22Rv1 (cell line): Measurements from ENCODE around the gene OR51B4.

Source experiments
- H3K27ac ChIP-seq: fragments of 450-650 bp; 2 replicates; pipeline ENCODE4 v1.5.1; 2017
- ZFX ChIP-seq: fragments of 450-650 bp; IDR thresholded peaks from 2 replicates; pipeline ENCODE4 v1.6.1; 2017; ENCODE audit warnings: antibody characterized with exemption, borderline replicate concordance
- TF ChIP-seq, protein P1 (sequence below): fragments of 450-650 bp; IDR thresholded peaks from 2 replicates; pipeline ENCODE4 v1.5.1; 2017; ENCODE audit warnings: mild to moderate bottlenecking

The OR51B4 gene

DNA sequence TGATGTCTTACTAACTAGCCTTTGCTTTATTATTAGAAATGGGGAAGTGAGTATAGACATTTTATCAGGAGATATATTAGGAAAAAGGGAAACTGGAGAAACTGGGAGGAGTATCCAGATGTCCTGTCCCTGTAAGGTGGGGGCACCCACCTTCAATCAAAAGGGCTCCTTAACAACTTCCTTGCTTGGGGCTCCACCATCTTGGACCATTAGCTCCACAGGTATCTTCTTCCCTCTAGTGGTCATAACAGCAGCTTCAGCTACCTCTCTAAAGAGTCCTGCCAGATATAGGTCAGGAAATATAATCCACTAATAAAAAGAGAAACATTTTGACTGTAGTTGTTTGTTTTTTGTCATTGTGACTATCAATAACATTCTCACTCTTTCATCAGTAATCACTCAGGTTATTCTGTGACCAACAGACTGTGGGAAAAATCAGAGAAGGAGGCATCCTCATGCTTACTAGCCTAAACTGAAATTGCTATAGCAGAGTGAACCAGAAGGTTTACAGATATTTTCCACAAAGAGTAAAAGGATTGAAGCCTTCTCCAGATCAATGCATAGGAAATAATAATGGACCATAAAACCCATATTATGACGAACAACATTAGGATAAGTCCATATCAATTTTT lies 10.4 kb downstream of the OR51B4 start:
- TF ChIP-seq, protein P1, sequence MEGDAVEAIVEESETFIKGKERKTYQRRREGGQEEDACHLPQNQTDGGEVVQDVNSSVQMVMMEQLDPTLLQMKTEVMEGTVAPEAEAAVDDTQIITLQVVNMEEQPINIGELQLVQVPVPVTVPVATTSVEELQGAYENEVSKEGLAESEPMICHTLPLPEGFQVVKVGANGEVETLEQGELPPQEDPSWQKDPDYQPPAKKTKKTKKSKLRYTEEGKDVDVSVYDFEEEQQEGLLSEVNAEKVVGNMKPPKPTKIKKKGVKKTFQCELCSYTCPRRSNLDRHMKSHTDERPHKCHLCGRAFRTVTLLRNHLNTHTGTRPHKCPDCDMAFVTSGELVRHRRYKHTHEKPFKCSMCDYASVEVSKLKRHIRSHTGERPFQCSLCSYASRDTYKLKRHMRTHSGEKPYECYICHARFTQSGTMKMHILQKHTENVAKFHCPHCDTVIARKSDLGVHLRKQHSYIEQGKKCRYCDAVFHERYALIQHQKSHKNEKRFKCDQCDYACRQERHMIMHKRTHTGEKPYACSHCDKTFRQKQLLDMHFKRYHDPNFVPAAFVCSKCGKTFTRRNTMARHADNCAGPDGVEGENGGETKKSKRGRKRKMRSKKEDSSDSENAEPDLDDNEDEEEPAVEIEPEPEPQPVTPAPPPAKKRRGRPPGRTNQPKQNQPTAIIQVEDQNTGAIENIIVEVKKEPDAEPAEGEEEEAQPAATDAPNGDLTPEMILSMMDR = peak; percentile 63
- no peak for TF ChIP-seq ZFX
- H3K27ac ChIP-seq = no peak overlapping the region

DNA sequence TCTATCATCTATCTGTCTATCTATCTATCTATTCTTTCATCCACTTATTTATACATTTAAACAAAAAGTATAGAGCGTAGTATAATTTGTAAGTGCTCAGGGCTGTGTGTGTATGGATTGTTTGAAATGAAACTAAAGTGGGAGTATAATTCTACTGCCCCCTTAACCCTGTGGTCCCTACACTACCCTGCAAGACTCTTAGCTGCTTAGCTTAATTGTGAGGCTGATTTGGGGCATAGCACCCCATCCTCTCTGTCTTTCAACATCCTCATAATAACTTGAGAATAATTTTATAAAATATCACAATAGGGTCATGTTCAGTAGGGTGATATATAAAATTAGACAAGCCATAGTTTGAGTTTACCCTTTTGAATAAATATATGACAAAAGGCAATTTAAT lies 11.6 kb downstream of the OR51B4 start:
- H3K27ac ChIP-seq = no peak overlapping the region
- TF ChIP-seq, protein P1 = no peak
- TF ChIP-seq ZFX = no peak

DNA sequence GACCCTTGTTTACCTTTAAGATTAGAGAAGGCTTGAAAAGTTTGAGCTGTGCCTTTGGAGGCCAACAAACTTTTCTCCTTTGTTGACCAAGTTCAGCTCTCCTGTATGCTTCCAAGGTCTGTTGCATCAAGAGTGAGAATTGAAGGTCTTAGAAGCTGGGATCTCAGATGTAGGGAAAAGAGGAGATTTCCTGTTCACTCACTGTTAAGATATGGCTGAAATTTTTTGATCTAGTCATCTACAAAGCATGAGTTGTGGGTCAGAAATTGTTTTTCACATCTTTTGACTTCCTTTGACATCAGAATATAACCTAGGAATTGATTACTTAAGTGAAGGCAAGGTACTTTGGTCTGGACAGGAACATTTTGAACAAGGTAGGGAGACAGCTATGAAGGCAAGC lies 12.1 kb downstream of the OR51B4 start:
- no peak overlapping the region for H3K27ac ChIP-seq
- TF ChIP-seq ZFX = no peak
- TF ChIP-seq, protein P1 = no peak

DNA sequence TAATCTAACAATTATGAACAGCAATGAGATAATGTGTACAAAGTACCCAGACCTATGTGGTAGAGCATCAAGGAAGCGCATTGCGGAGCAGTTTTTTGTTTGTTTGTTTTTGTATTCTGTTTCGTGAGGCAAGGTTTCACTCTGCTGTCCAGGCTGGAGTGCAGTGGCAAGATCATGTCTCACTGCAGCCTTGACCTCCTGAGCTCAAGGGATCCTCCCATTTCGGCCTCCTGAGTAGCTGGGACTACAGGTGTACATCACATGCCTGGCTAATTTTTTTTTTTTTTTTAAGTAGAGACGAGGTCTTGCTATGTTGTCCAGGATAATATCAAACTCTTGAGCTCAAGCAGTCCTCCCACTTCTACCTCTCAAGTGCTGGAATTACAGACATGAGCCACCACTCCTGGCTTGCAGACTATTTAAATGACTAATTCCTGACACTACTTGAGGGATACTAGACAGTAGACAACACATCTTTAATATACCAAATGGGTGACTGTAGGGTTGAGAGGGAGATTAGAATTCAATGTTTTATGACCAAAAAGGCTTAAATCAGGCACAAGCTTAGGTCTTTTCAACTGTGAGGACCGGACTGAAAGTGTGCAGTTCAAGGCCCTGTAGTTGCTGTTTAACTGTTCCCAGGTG lies 12.7 kb downstream of the OR51B4 start:
- H3K27ac ChIP-seq = no peak overlapping the region
- no peak for TF ChIP-seq ZFX
- TF ChIP-seq, protein P1 = no peak

DNA sequence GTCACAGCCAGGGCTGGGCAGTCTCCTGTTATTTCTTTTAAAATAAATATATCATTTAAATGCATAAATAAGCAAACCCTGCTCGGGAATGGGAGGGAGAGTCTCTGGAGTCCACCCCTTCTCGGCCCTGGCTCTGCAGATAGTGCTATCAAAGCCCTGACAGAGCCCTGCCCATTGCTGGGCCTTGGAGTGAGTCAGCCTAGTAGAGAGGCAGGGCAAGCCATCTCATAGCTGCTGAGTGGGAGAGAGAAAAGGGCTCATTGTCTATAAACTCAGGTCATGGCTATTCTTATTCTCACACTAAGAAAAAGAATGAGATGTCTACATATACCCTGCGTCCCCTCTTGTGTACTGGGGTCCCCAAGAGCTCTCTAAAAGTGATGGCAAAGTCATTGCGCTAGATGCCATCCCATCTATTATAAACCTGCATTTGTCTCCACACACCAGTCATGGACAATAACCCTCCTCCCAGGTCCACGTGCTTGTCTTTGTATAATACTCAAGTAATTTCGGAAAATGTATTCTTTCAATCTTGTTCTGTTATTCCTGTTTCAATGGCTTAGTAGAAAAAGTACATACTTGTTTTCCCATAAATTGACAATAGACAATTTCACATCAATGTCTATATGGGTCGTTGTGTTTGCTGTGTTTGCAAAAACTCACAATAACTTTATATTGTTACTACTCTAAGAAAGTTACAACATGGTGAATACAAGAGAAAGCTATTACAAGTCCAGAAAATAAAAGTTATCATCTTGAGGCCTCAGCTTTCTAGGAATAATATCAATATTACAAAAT lies 13.4 kb downstream of the OR51B4 start:
- TF ChIP-seq, protein P1 = no peak
- no peak for TF ChIP-seq ZFX
- no peak overlapping the region for H3K27ac ChIP-seq

DNA sequence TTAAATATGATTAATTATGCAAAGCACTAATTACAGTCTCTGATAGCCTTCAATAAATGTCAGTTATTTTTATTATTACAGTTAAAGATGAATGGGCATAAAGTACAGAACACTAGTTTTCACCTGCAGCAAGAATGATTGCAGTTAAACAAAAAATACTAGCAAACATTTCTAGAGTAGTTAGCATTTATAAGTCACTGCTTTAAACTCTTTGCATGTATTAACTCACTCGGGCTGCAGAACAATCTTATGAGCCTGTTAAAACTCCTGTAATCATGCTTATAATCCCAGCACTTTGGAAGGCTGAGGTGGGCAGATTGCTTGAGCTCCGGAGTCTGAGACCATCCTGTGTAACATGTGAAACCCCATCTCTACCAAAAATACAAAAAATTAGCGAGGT lies 14.8 kb downstream of the OR51B4 start:
- no peak overlapping the region for H3K27ac ChIP-seq
- TF ChIP-seq, protein P1 = no peak
- no peak for TF ChIP-seq ZFX

DNA sequence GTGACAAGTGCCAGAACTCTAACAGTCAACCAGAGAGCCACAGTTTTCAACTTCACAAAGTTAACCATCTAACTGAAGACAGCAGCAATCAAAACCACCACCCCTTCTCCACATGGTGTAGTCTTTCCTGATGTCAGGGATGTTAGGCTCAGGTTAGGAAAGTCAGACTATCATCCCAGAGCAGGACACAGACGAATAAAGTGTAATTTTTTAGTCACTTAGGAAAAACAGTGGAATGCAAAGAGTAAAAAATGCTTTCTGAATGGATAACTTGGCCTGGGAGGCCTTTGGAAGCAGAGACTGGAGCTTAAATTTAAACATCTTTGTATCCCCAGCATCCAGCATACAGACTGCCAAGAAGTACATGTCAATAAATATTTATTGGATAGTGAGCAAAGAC lies 15.4 kb downstream of the OR51B4 start:
- no peak overlapping the region for H3K27ac ChIP-seq
- TF ChIP-seq, protein P1 = no peak
- no peak for TF ChIP-seq ZFX
